GM12801 (cell line): ENCODE results near the gene FBN2.

Source experiments
- TF ChIP-seq, protein P1 (sequence below): IDR thresholded peaks from one replicate; pipeline ENCODE4 v1.5.1; 2011; ENCODE audit warnings: control low read depth; ENCODE audit not compliant: insufficient read length; ENCODE audit errors: extremely low read depth

FBN2 gene

GRCh38 chr5:128414469-128414868 lies 123.6 kb downstream of the FBN2 start:
- TF ChIP-seq, protein P1, sequence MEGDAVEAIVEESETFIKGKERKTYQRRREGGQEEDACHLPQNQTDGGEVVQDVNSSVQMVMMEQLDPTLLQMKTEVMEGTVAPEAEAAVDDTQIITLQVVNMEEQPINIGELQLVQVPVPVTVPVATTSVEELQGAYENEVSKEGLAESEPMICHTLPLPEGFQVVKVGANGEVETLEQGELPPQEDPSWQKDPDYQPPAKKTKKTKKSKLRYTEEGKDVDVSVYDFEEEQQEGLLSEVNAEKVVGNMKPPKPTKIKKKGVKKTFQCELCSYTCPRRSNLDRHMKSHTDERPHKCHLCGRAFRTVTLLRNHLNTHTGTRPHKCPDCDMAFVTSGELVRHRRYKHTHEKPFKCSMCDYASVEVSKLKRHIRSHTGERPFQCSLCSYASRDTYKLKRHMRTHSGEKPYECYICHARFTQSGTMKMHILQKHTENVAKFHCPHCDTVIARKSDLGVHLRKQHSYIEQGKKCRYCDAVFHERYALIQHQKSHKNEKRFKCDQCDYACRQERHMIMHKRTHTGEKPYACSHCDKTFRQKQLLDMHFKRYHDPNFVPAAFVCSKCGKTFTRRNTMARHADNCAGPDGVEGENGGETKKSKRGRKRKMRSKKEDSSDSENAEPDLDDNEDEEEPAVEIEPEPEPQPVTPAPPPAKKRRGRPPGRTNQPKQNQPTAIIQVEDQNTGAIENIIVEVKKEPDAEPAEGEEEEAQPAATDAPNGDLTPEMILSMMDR: no peak

DNA sequence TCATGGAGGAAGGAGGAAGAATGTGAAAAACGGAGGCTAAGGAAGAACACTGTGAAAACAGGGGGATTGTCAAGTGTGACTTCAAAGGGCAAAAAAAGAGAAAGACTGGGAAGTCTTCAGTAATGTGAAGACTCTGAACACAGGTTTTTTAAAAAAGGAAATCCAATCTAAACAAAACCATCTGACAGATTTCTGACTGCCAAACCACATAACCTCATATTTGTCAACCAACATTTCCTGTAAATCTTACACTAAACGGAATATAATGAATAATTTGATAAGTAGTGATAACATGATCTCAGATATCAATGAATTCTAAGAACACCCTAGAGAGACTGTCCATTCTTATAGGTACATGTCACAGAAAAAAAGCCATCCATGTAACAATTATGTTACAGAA lies 124.7 kb downstream of the FBN2 start:
- TF ChIP-seq, protein P1: no peak

- TF ChIP-seq, protein P1: no peak
These were observed 125.7 kb downstream of the FBN2 start for GRCh38 chr5:128412145-128412930.

DNA sequence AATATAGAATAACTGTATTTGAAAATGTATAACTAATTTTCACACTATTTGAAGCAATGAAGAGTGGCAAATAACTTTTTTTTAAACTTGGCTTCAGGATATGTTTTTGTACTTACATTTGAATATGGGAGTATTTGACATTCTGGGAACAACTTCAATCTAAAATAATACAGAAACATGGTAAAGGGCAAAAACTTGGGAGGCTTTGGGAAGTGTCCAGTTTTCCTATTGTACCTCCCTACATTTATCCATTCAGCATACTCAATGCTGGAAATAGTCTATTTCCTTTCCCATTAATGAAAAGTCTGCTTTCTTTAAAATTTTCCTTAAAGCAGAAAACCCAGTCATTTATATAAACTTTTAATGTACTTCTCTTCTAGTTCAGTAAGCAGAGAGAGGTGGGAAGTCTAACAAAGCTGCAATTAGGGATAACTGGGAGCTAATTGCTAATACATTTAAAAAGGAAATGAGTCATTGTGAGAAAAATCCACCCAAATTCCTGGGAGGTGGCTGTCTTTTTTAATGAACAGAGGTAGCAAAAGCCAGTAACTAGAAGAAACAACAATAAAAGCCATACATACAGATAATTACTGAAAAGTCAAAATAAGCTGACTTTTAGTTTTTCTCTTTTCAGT lies 128.8 kb downstream of the FBN2 start:
- TF ChIP-seq, protein P1: no peak

GRCh38 chr5:128408622-128409021 lies 129.4 kb downstream of the FBN2 start:
- TF ChIP-seq, protein P1: no peak

GRCh38 chr5:128407944-128408343 lies 130.1 kb downstream of the FBN2 start:
- TF ChIP-seq, protein P1: no peak

GRCh38 chr5:128406803-128407202 lies 131.2 kb downstream of the FBN2 start:
- TF ChIP-seq, protein P1: no peak
